Type B pancreatic cell (in vitro differentiated cells): Measurements from ENCODE around the gene RNF7. TPM values are rescaled to one million over a fixed set of nuclear protein-coding genes. Genes with fewer than 3 reads are reported as not detected.
"Not testable (repeated sequence)": the region's sequence is repeated elsewhere in the genome, so short reads cannot be mapped to it uniquely, and the experiment has no call there.

Source experiments
- DNase-seq: peaks from one replicate; pipeline ENCODE4 v3.0.0; 2021; ENCODE audit warnings: mixed read lengths; ENCODE audit not compliant: unreplicated experiment; ENCODE audit errors: extremely low spot score
- H3K27ac Mint-ChIP-seq: 2 replicates; pipeline ENCODE4 v1.8.0; 2021; ENCODE audit warnings: mild to moderate bottlenecking, mixed read lengths
- H3K27me3 Mint-ChIP-seq: 2 replicates; pipeline ENCODE4 v1.8.0; 2021; ENCODE audit warnings: mixed read lengths
- H3K36me3 Mint-ChIP-seq: 2 replicates; pipeline ENCODE4 v1.8.0; 2021; ENCODE audit warnings: mixed read lengths
- H3K4me1 Mint-ChIP-seq: one replicate; pipeline ENCODE4 v1.8.0; 2021; ENCODE audit warnings: mixed read lengths; ENCODE audit not compliant: unreplicated experiment
- H3K4me3 Mint-ChIP-seq: 2 replicates; pipeline ENCODE4 v1.8.0; 2021; ENCODE audit warnings: mild to moderate bottlenecking, mixed read lengths
- H3K9me3 Mint-ChIP-seq: 2 replicates; pipeline ENCODE4 v1.8.0; 2021; ENCODE audit warnings: mixed read lengths
- total RNA-seq: library from RNA; stranded (reverse); gene quantifications from 2 replicates; pipeline ENCODE4 v1.2.1, GENCODE V29; 2021; ENCODE audit warnings: low replicate concordance
- TF ChIP-seq, protein P1 (sequence below): fragments of 200-600 bp; sonication (generic); conservative IDR thresholded peaks from 2 replicates; pipeline ENCODE4 v1.5.0; 2021; ENCODE audit warnings: antibody characterized with exemption, mild to moderate bottlenecking

Gene RNF7
- total RNA-seq, 1 donor from 2014 or later: 107 TPM

DNA sequence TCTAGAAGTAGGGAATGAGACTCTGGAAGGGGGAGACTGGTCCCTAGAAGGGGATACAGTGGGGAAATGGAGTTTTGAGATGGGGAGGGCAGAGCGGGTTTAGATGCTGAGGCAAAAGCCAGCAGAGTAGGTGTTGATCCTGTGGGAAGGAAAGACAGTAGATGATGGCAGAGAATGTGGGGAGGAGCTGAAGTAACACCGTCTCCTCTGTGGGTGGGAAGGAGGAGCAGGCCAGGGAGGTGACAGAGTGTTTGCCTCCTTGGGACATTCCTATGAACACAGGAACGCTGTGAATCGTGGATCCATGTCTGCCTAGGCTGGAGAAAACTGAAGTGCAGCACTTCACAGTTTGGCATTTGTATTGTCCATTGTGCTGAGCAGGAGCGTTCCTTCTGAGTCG is 45.5 kb downstream of the RNF7 start:
- TF ChIP-seq, protein P1, sequence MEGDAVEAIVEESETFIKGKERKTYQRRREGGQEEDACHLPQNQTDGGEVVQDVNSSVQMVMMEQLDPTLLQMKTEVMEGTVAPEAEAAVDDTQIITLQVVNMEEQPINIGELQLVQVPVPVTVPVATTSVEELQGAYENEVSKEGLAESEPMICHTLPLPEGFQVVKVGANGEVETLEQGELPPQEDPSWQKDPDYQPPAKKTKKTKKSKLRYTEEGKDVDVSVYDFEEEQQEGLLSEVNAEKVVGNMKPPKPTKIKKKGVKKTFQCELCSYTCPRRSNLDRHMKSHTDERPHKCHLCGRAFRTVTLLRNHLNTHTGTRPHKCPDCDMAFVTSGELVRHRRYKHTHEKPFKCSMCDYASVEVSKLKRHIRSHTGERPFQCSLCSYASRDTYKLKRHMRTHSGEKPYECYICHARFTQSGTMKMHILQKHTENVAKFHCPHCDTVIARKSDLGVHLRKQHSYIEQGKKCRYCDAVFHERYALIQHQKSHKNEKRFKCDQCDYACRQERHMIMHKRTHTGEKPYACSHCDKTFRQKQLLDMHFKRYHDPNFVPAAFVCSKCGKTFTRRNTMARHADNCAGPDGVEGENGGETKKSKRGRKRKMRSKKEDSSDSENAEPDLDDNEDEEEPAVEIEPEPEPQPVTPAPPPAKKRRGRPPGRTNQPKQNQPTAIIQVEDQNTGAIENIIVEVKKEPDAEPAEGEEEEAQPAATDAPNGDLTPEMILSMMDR: no peak
- no peaks in the 10 kb centered on the region for H3K9me3 Mint-ChIP-seq
- no peak overlapping the region for H3K27ac Mint-ChIP-seq
- no peaks in the 10 kb centered on the region for H3K36me3 Mint-ChIP-seq
- no peak overlapping the region for H3K4me3 Mint-ChIP-seq
- DNase-seq: no peak
- H3K27me3 Mint-ChIP-seq: peaks cover 8% of the 10 kb centered on the region
- no peaks in the 10 kb centered on the region for H3K4me1 Mint-ChIP-seq

DNA sequence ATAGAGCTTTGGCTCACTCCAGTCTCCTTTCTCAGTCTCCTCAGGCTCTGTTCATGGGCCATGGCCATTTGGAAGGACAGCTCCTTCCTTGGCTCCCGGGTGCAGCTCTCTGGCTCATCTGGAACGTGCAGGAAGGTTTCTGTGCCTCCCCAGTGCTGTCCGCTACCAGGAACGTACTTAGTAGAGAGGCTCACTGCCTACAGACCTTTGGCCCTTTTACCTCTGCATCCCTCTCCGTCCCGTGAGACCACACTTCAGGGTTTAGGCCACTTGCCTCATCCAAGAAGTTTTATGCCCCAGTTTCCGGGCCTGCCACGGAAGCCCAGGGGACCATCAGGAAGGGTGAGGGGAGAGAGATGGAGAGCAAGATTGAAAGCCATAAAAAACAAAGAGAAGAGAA is 46.0 kb downstream of the RNF7 start:
- H3K9me3 Mint-ChIP-seq: no peaks in the 10 kb centered on the region
- TF ChIP-seq, protein P1: no peak
- no peak overlapping the region for H3K4me3 Mint-ChIP-seq
- H3K27me3 Mint-ChIP-seq: peaks cover 8% of the 10 kb centered on the region
- DNase-seq: no peak
- no peaks in the 10 kb centered on the region for H3K4me1 Mint-ChIP-seq
- H3K36me3 Mint-ChIP-seq: no peaks in the 10 kb centered on the region
- no peak overlapping the region for H3K27ac Mint-ChIP-seq

DNA sequence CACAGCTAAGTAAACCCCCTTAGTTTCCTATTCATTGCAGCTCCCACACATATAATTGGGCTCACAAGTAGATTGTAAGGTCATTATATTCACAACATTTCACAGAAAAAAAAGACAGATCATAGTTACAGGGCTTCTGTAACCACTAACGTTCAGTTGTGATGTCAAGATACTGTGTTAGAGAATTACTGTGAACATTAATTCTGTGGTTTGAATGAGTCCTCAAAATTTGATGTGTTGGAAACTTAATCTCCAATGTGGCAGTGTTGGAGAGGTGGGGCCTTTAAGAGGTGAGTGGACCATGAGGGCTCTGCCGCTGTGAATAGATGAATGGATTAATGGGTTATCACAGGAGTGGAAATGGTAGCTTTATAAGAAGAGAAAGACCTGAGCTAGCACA is 46.4 kb downstream of the RNF7 start:
- no peak for DNase-seq
- Mint-ChIP-seq H3K27ac (no peak overlapping the region), H3K9me3 (no peaks in the 10 kb centered on the region), H3K36me3 (no peaks in the 10 kb centered on the region), H3K4me1 (no peaks in the 10 kb centered on the region), H3K4me3 (no peak overlapping the region), H3K27me3 (peaks cover 8% of the 10 kb centered on the region)
- TF ChIP-seq, protein P1: no peak

DNA sequence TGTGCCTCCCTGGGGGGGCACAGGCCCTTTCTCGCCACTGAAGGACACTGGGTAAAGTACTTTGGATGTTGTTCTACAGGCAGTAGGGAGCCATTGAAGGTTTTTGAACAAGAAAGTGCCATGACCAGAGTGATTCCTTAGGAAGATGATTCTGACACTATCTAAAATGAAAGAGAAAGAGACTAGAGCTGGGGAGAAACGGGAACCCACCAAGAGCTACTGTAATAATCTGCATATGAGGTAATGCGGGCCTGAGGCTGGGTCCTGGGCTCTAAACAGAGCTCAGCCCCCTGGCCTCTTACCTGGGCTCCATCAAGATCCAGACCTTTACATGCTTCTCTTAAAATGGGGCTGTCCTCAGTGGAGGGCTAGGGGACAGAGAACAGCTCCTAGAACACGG is 50.1 kb downstream of the RNF7 start:
- DNase-seq: no peak
- TF ChIP-seq, protein P1: no peak
- Mint-ChIP-seq H3K27me3 (peaks cover 8% of the 10 kb centered on the region), H3K4me3 (no peak overlapping the region), H3K36me3 (no peaks in the 10 kb centered on the region), H3K4me1 (no peaks in the 10 kb centered on the region), H3K9me3 (no peaks in the 10 kb centered on the region), H3K27ac (no peak overlapping the region)

- H3K4me1 Mint-ChIP-seq, H3K27me3 Mint-ChIP-seq, H3K36me3 Mint-ChIP-seq, H3K9me3 Mint-ChIP-seq, DNase-seq, H3K27ac Mint-ChIP-seq, H3K4me3 Mint-ChIP-seq: not testable (repeated sequence)
These were observed 50.7 kb downstream of the RNF7 start for GRCh38 chr3:141788750-141789149.

DNA sequence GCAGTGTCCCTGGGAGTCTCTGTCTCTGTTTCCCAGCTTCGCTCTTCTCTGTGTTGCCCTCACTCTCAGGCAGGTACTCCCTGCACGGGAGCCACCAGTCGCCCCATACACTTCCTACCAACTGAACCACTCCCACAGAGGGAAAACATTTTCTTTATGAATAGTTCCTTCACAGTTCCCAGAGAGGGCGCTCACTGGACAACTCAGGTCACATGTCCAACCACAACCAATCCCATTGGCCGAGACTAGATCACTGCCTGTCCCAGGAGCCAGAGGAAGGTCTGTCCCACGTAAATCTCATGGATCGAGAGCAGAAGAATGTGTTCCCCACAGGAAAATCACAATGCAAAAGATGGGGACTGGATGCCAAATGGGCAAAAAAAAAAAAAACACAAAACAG is 51.2 kb downstream of the RNF7 start:
- TF ChIP-seq, protein P1: no peak
- Mint-ChIP-seq H3K36me3 (no peaks in the 10 kb centered on the region), H3K4me1 (no peaks in the 10 kb centered on the region), H3K9me3 (no peaks in the 10 kb centered on the region), H3K27me3 (peaks cover 3% of the 10 kb centered on the region), H3K27ac (no peak overlapping the region), H3K4me3 (no peak overlapping the region)
- no peak for DNase-seq
